HPDE6-E6E7 (cell line): ENCODE data around the gene ARHGEF38.
"Not testable (repeated sequence)": the region's sequence is repeated elsewhere in the genome, so short reads cannot be mapped to it uniquely, and the experiment has no call there.

Experiments
- DNase-seq: peaks from one replicate; pipeline ENCODE4 v3.0.0; 2011; ENCODE audit warnings: missing footprints; ENCODE audit errors: extremely low spot score

The ARHGEF38 gene

DNA sequence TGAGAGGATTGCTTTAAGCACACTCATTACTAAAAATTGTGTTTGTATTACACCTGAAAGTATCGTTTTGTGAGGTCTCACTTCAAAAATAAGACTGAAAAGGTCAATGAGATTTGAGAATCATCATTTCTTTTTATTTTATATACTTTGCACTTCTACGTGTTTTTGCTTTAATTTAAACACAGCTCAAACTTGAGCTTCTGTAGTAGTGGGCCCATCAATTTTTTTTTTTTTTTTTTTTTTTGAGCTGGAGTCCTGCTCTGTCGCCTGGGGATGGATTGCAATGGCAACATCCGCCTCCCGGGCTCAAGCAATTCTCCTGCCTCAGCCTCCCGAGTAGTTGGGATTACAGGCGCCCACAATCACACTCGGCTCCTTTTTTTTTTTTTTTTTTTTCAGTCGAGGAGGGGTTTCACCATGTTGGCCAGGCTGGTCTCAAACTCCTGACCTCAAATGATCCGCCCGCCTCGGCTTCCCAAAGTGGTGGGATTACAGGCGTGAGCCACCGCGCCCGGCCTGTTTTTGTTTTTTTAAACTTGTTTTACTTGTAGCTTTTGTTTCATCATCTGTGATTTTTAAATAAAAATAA lies 157.7 kb downstream of the ARHGEF38 start:
- no peak for DNase-seq

GRCh38 chr4:105710678-105711077 lies 158.3 kb downstream of the ARHGEF38 start:
- no peak for DNase-seq

DNA sequence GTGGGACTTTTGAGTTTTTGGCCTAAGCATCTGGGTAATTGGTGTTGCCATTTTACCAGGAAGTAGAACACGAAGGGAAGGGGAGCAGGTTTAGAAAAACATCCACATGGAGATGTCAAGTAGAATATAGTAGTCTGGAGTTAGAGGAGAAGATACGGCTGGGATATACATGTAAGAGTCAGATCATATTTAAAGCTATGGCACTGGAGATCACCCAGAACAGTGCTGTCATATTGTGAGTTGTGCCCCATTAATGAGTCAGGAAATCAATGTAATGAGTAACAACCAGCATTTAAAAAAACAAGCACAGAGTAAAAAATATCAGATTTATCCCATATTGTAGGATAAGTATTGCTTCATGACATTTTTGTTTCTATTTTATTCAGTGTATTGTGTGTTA lies 160.3 kb downstream of the ARHGEF38 start:
- DNase-seq: no peak

DNA sequence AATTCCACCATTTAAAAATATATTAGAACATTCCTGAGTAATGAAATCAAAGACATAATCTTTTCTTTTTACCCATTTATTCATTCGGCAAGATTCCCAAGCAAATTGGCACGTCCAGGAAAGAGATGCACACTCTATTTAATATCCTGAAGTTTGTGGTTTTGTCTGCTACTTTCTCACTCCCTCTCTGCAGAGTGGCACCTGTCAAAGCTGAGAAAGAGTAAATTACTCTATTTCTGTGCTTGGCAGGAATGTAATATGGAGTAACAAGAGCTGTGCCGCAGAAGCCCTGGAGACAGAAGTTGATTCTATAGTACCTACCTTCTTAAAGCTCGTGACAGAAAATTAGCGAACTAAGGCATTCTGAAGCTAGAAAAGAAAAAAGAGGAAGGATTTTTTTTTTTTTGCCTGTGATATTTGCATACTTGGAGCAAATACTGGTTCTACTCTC lies 161.7 kb downstream of the ARHGEF38 start:
- DNase-seq: no peak

GRCh38 chr4:105714932-105715331 lies 162.5 kb downstream of the ARHGEF38 start:
- no peak for DNase-seq

GRCh38 chr4:105715692-105716278 lies 163.4 kb downstream of the ARHGEF38 start:
- no peak for DNase-seq

GRCh38 chr4:105719204-105719603 lies 166.8 kb downstream of the ARHGEF38 start:
- DNase-seq: no peak

GRCh38 chr4:105725623-105726022 lies 173.2 kb downstream of the ARHGEF38 start:
- DNase-seq: no peak

- DNase-seq: not testable (repeated sequence)
These were observed 177.5 kb downstream of the ARHGEF38 start for GRCh38 chr4:105729895-105730294.
